Esophagus squamous epithelium (tissue), 5 donors: Measurements from ENCODE around the gene MAB21L4. TPM values are rescaled to one million over a fixed set of nuclear protein-coding genes. Genes with fewer than 3 reads are reported as not detected.

Experiments
- DNase-seq: peaks from one replicate; lab custom pipeline; 2025; lab: John Stamatoyannopoulos, UW
- H3K27ac ChIP-seq, 4 donors: fragments of 200-600 bp; sonication (generic); one replicate each; pipeline ENCODE4 v1.5.1; 2016 to 2019; ENCODE audit warnings: mild to moderate bottlenecking in 1 of 4
- H3K27me3 ChIP-seq, 4 donors: fragments of 200-600 bp; sonication (generic); 1 replicate in 3 of 4; 2 replicates in 1 of 4; pipeline versions ENCODE4 v1.5.1 to v1.6.0; 2017 to 2021; ENCODE audit warnings: antibody characterized with exemption in 1 of 4
- H3K36me3 ChIP-seq, 3 donors: fragments of 200-600 bp; sonication (generic); one replicate each; pipeline ENCODE4 v1.5.1; 2016 to 2019
- H3K4me1 ChIP-seq, 3 donors: fragments of 200-600 bp; sonication (generic); one replicate each; pipeline ENCODE4 v1.5.1; 2017 to 2019
- H3K4me3 ChIP-seq, 4 donors: fragments of 200-600 bp; sonication (generic); 1 replicate in 3 of 4; 2 replicates in 1 of 4; pipeline ENCODE4 v1.5.1; 2016 to 2019; ENCODE audit warnings: mild to moderate bottlenecking in 2 of 4, moderate library complexity in 1 of 4
- H3K9me3 ChIP-seq, 3 donors: fragments of 200-600 bp; sonication (generic); one replicate each; pipeline ENCODE4 v1.5.1; 2016 to 2019
- POLR2A ChIP-seq, 4 donors: fragments of 450-650 bp; IDR thresholded peaks; one replicate each; pipeline ENCODE4 v1.6.1; 2017; ENCODE audit warnings: antibody characterized with exemption in 4 of 4, mild to moderate bottlenecking in 4 of 4, moderate library complexity in 3 of 4
- WGBS, 2 donors: methylation state at CpG; one replicate each; pipeline ENCODE4 v1.1.5; 2018; 5-methylcytosine and 5-hydroxymethylcytosine counted together
- intact Hi-C: fragments of 100-400 bp; cut with DNase I; formaldehyde crosslinking; loops from one replicate; pipeline ENCODE4 v1.15.0; 2022
- total RNA-seq, 4 donors: library from RNA; depleted of rRNA; stranded (reverse); fragments of >200 nt; gene quantifications; one replicate each; pipeline ENCODE4 v1.1.0, GENCODE V29; 2016
- TF ChIP-seq, protein P1 (sequence below), 6 experiments: fragments of 450-650 bp in 4 of 6; fragments of 200-600 bp in 2 of 6; sonication (generic) in 2 of 6; IDR thresholded peaks; one replicate each; pipeline ENCODE4 v1.5.1; 2016 to 2019; ENCODE audit warnings: antibody characterized with exemption in 6 of 6, mild to moderate bottlenecking in 4 of 6, moderate library complexity in 4 of 6
- donor health status: DM: yes; HTN: yes; CAD: no.

The MAB21L4 gene
- total RNA-seq, 4 donors from 2014 or later = 105 to 440 (median 163) TPM

DNA sequence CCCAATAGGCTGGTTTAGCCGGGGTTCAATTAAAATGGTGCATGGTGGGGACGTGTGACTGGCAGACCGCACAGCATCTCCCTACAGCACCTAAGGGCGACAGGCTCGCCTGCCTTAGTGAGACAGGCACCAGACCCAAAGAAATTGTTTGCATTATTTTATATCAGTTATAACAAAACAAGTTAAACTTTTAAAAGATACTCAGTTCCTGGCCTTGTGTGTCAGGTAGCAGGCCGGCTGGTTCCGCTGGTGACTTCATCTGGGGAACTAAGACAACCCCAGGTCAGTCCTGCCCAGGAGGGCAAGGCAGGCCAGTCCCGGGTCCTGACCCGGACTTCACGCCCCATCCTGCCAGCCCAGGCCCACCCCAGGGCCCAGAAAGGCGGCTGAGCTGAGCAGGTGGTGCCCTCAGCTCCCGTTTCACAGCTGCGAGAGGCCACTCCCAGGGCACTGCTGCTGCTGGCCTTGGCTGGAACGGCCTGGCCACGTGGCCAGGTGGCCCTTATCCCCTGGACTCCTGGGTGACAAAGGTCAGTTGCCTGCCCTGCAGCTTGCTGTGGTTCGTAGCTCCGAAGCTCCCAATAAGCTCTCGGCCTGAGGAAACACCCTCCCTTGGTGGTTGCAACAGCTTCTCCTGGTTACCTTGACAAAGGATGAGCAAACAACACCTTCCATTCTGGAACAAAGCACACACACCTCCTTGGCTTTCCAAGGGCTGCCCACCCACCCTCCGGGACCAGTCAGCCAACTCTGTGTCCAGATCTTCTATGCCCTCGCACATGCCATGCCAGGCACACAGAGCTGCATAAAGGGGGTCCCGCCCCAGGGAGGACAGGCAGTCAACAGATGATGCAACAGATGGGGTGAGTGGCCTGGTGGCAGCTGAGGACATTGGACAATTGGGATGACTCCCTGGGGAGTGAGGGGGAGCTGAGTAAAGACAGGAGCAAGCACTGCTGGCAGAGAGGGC, 38.6 kb downstream of the MAB21L4 start:
- TF ChIP-seq POLR2A (IDR thresholded peaks at IDR 0.05) = no peak
- TF ChIP-seq, protein P1, sequence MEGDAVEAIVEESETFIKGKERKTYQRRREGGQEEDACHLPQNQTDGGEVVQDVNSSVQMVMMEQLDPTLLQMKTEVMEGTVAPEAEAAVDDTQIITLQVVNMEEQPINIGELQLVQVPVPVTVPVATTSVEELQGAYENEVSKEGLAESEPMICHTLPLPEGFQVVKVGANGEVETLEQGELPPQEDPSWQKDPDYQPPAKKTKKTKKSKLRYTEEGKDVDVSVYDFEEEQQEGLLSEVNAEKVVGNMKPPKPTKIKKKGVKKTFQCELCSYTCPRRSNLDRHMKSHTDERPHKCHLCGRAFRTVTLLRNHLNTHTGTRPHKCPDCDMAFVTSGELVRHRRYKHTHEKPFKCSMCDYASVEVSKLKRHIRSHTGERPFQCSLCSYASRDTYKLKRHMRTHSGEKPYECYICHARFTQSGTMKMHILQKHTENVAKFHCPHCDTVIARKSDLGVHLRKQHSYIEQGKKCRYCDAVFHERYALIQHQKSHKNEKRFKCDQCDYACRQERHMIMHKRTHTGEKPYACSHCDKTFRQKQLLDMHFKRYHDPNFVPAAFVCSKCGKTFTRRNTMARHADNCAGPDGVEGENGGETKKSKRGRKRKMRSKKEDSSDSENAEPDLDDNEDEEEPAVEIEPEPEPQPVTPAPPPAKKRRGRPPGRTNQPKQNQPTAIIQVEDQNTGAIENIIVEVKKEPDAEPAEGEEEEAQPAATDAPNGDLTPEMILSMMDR (IDR thresholded peaks at IDR 0.05) = no peak
- H3K27ac ChIP-seq = no peak overlapping the region
- H3K4me3 ChIP-seq = no peak overlapping the region
- no peaks in the 10 kb centered on the region for H3K36me3 ChIP-seq
- no peaks in the 10 kb centered on the region for H3K27me3 ChIP-seq
- intact Hi-C loops = no loop called here
- no peaks in the 10 kb centered on the region for H3K9me3 ChIP-seq
- DNase-seq = no peak
- WGBS, 2 donors = 91 to 100% methylated on average over 3 to 6 of the region's 21 CpGs
- no peaks in the 10 kb centered on the region for H3K4me1 ChIP-seq

DNA sequence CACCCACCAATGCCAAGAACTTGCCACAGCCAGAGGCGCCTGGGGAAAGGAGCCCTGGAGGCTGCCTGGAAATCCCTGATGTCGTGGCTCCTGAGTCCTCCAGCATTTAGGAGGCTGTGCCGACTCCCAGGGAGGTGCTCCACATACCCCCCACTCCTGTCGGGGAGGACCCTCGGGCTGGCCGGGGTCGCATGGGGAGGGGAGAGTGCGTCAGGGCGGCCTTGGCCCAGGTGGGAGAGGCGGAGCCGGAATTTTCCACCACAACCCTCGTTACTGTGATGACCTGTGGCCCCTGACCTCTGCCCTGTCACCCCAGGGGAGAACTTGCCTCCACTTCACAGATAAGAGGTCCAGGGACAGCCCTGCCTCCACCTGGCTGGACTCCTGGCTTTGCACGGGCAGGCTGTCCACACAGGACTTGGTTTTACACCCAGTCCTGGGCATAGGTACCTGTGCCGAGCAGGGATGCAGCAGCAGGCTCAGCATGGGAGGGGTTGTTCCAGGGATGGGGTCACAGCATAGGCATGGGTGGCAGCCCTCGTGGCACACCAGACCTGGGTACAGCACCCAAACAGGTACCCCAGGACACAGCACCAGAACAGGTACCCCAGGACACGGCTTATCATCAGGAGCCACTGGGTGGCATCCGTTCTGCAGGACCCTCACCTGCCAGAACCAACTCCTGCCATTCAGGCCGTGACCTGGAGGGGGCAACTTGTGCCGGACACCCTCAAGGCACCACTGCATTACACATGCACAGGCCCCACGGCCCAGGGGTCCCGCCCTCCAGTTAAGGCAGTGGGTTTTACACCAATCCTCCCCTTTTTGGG, 39.6 kb downstream of the MAB21L4 start:
- Histone ChIP-seq H3K36me3 (no peaks in the 10 kb centered on the region), H3K4me1 (peaks cover 0 to 6% (median 0%) of the 10 kb centered on the region in 3 donors), H3K27ac (no peak overlapping the region), H3K9me3 (no peaks in the 10 kb centered on the region), H3K27me3 (no peaks in the 10 kb centered on the region), H3K4me3 (no peak overlapping the region)
- DNase-seq = no peak
- intact Hi-C loops = no loop called here
- WGBS, 2 donors = 57 to 100% methylated on average over 1 to 9 of the region's 21 CpGs
- TF ChIP-seq POLR2A (IDR thresholded peaks at IDR 0.05) = no peak
- TF ChIP-seq, protein P1 (IDR thresholded peaks at IDR 0.05) = peak in 1 of 6 experiments; percentile 24

DNA sequence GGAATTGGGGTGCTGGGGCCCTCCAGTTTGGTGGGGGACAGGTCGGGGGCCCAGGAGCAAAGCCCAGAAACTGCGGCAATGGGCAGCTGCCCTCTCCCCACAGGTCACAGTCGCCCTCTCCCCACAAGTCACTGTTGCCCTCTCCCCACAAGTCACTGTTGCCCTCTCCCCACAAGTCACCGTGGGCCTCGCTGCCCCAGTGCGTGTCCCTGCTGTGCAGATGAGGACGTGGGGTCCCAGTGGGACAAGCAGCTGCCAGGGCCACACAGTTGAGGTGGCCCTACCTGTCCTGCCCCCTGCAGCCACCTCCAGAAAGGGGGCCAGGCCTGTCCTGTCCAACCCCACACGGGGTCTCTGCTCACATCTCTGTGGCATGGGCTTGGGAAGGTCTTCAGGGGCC, 40.3 kb downstream of the MAB21L4 start:
- WGBS, 2 donors = no CpG with 5 or more reads among the region's 8 CpGs
- Histone ChIP-seq H3K27me3 (no peaks in the 10 kb centered on the region), H3K4me1 (peaks cover 0 to 10% (median 0%) of the 10 kb centered on the region in 3 donors), H3K36me3 (no peaks in the 10 kb centered on the region), H3K27ac (no peak overlapping the region), H3K9me3 (no peaks in the 10 kb centered on the region), H3K4me3 (no peak overlapping the region)
- intact Hi-C loops = no loop called here
- no peak for DNase-seq
- TF ChIP-seq POLR2A (IDR thresholded peaks at IDR 0.05) = no peak
- TF ChIP-seq, protein P1 (IDR thresholded peaks at IDR 0.05) = no peak

DNA sequence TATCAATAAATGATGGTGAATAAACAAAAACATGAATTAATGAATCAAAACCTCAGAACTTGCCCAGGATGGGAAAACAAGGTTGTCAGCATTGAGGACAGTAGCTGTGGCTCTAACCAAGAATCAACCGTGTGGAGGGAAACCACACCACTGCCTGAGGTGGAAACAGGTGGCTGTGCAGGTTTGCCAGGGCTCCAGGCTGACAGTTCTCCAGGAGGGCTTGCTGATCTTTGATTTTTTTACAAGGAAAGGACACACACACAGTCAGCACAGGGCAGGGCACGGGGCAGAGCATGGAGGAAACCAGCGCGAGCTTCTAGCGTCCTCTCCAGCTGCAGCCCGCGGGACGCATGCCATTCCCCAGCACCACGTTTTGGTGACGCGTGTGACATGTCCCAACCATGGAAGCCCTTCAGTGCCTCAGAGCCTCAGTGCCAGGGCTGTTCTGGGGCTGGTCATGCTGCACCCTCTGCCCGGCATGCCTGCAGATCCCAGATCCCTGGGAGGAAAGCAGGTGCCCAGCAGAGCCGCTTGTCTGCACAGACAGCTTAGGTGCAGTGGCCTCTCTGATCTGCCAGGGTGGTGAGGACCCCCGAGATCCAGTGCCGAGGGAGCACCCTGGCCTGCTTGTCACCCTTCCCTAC, 43.2 kb downstream of the MAB21L4 start:
- H3K27ac ChIP-seq = no peak overlapping the region
- WGBS, 2 donors = 64 to 72% methylated on average over 5 of the region's 15 CpGs
- no peaks in the 10 kb centered on the region for H3K27me3 ChIP-seq
- H3K36me3 ChIP-seq = no peaks in the 10 kb centered on the region
- intact Hi-C loops = no loop called here
- no peak overlapping the region for H3K4me3 ChIP-seq
- no peaks in the 10 kb centered on the region for H3K9me3 ChIP-seq
- DNase-seq = no peak
- peaks cover 0 to 10% (median 0%) of the 10 kb centered on the region in 3 donors for H3K4me1 ChIP-seq
- TF ChIP-seq POLR2A (IDR thresholded peaks at IDR 0.05) = no peak
- TF ChIP-seq, protein P1 (IDR thresholded peaks at IDR 0.05) = no peak
